Keratinocyte (primary cell): Measurements from ENCODE around the gene DLGAP1. TPM values are rescaled to one million over a fixed set of nuclear protein-coding genes. Genes with fewer than 3 reads are reported as not detected.

Source experiments
- DNase-seq: peaks from one replicate; pipeline ENCODE4 v3.0.0-alpha.2; 2011; ENCODE audit warnings: low read depth, missing footprints, low spot score
- FAIRE-seq: peaks from 2 replicates; lab custom pipeline; 2011; peaks lifted over from hg19 to GRCh38; lab: Jason Lieb, UNC
- H2AFZ ChIP-seq: 2 replicates; pipeline ENCODE4 v1.6.0; 2012; ENCODE audit warnings: low read length, control low read depth, inconsistent platforms; ENCODE audit not compliant: control insufficient read depth
- H3K27ac ChIP-seq: 2 replicates; pipeline ENCODE4 v1.5.1; 2011; ENCODE audit warnings: low read length; ENCODE audit not compliant: control insufficient read depth, insufficient read depth
- H3K27me3 ChIP-seq: 3 replicates; pipeline ENCODE4 v1.6.0; 2011; ENCODE audit warnings: low read length; ENCODE audit not compliant: control insufficient read depth, insufficient read depth; ENCODE audit errors: extremely low read depth
- H3K36me3 ChIP-seq, 2 experiments: 2 replicates in 1 of 2; 3 replicates in 1 of 2; pipeline ENCODE4 v1.5.1; 2011; ENCODE audit warnings: low read length in 2 of 2, mild to moderate bottlenecking in 1 of 2; ENCODE audit not compliant: control insufficient read depth in 2 of 2, insufficient read depth in 2 of 2; ENCODE audit errors: extremely low read depth in 1 of 2
- H3K4me1 ChIP-seq: 3 replicates; pipeline ENCODE4 v1.5.1; 2011; ENCODE audit warnings: low read length; ENCODE audit not compliant: control insufficient read depth, insufficient read depth; ENCODE audit errors: extremely low read depth
- H3K4me2 ChIP-seq: 3 replicates; pipeline ENCODE4 v1.6.0; 2011; ENCODE audit warnings: low read depth, low read length; ENCODE audit not compliant: control insufficient read depth, insufficient read depth; ENCODE audit errors: extremely low read depth
- H3K4me3 ChIP-seq, 3 experiments: fragments of 200-600 bp in 1 of 3; sonication (generic) in 1 of 3; 2 replicates in 2 of 3; 3 replicates in 1 of 3; pipeline ENCODE4 v1.5.1; 2011 to 2016; ENCODE audit warnings: low read length in 3 of 3, mild to moderate bottlenecking in 3 of 3, control low read depth in 2 of 3, inconsistent platforms in 1 of 3, low read depth in 1 of 3, mixed read lengths in 1 of 3, mixed run types in 1 of 3, moderate library complexity in 1 of 3; ENCODE audit not compliant: control insufficient read depth in 2 of 3, insufficient read depth in 2 of 3; ENCODE audit errors: extremely low read depth in 1 of 3
- H3K79me2 ChIP-seq: 2 replicates; pipeline ENCODE4 v1.6.0; 2012; ENCODE audit warnings: low read length; ENCODE audit not compliant: control insufficient read depth, insufficient read depth
- H3K9ac ChIP-seq: 3 replicates; pipeline ENCODE4 v1.6.0; 2011; ENCODE audit warnings: low read length; ENCODE audit not compliant: control insufficient read depth, insufficient read depth; ENCODE audit errors: extremely low read depth
- H3K9me1 ChIP-seq: 3 replicates; pipeline ENCODE4 v1.6.0; 2011; ENCODE audit warnings: low read length; ENCODE audit not compliant: control insufficient read depth, insufficient read depth; ENCODE audit errors: extremely low read depth
- H3K9me3 ChIP-seq: 2 replicates; pipeline ENCODE4 v1.5.1; 2012; ENCODE audit warnings: low read depth, low read length; ENCODE audit not compliant: control insufficient read depth
- H4K20me1 ChIP-seq: 3 replicates; pipeline ENCODE4 v1.6.0; 2011; ENCODE audit warnings: low read length; ENCODE audit not compliant: control insufficient read depth, insufficient read depth; ENCODE audit errors: extremely low read depth
- EZH2 ChIP-seq: IDR thresholded peaks from one replicate; pipeline ENCODE4 v1.6.1; 2012; ENCODE audit warnings: inconsistent platforms, mild to moderate bottlenecking, low read length, moderate library complexity
- dilution Hi-C: fragments of 300-500 bp; cut with MboI; formaldehyde crosslinking; loops from one replicate; pipeline ENCODE4 v1.7.0; 2020; ENCODE audit warnings: low sequenced_read_pairs; ENCODE audit not compliant: extremely low pct_ligation_motif_present
- polyA plus RNA-seq, 5 experiments: library from polyadenylated mRNA; depleted of rRNA in 3 of 5; stranded (reverse) in 3 of 5; stranded (forward) in 1 of 5; unstranded in 1 of 5; fragments of >200 nt; gene quantifications; 1 replicate in 1 of 5; 2 replicates in 3 of 5; 3 replicates in 1 of 5; pipeline versions ENCODE4 v1.2.1 to v1.2.3, GENCODE V29; 2011 to 2012; ENCODE audit warnings: missing spikeins in 2 of 5, low read depth in 1 of 5, low replicate concordance in 1 of 5
- TF ChIP-seq, protein P1 (sequence below), 3 experiments: IDR thresholded peaks in 1 of 3; conservative IDR thresholded peaks in 1 of 3; optimal IDR thresholded peaks in 1 of 3; 2 replicates in 2 of 3; 3 replicates in 1 of 3; pipeline versions ENCODE3 to v1.5.1; 2011; ENCODE audit warnings: low read length in 3 of 3, mild to moderate bottlenecking in 3 of 3, moderate library complexity in 2 of 3, control low read depth in 1 of 3, inconsistent platforms in 1 of 3; ENCODE audit not compliant: insufficient read depth in 2 of 3; ENCODE audit errors: extremely low read depth in 1 of 3

Gene DLGAP1
- polyA plus RNA-seq, 1 donor (not counting 4 experiments of a cell fraction or from before 2014, with no cell fraction given), result not detected

DNA sequence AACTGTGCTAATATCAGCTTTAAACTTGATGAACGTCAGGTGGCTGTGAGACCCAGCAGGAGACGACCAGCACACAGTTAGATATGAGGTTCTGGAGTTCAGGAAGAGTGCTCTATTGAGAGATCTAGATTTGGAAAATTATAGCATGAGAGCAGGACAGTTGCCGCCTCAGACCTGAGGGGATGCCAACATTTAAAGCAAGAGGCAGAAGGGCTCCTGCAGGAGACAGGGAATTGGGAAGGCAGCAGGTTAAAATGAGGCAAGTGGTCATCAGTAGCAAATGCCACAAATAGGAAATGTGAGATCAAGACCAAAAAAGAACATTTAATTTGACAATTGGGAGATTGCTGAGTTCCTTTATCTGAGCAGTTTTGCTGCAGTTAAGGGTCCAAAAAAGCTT is 533.3 kb downstream of the DLGAP1 start:
- H3K4me1 ChIP-seq, result peaks cover 15% of the 10 kb centered on the region
- no peaks in the 10 kb centered on the region for H3K79me2 ChIP-seq
- FAIRE-seq (no peak), DNase-seq (no peak)
- no peaks in the 10 kb centered on the region for H3K9me1 ChIP-seq
- no peaks in the 10 kb centered on the region for H4K20me1 ChIP-seq
- H3K9ac ChIP-seq, result no peak overlapping the region
- H3K27me3 ChIP-seq, result no peaks in the 10 kb centered on the region
- H3K4me3 ChIP-seq, result no peak overlapping the region
- H3K27ac ChIP-seq, result no peak overlapping the region
- dilution Hi-C loops, result no loop called here
- TF ChIP-seq, protein P1, sequence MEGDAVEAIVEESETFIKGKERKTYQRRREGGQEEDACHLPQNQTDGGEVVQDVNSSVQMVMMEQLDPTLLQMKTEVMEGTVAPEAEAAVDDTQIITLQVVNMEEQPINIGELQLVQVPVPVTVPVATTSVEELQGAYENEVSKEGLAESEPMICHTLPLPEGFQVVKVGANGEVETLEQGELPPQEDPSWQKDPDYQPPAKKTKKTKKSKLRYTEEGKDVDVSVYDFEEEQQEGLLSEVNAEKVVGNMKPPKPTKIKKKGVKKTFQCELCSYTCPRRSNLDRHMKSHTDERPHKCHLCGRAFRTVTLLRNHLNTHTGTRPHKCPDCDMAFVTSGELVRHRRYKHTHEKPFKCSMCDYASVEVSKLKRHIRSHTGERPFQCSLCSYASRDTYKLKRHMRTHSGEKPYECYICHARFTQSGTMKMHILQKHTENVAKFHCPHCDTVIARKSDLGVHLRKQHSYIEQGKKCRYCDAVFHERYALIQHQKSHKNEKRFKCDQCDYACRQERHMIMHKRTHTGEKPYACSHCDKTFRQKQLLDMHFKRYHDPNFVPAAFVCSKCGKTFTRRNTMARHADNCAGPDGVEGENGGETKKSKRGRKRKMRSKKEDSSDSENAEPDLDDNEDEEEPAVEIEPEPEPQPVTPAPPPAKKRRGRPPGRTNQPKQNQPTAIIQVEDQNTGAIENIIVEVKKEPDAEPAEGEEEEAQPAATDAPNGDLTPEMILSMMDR (optimal IDR thresholded peaks at IDR 0.05 in 1 of 3, IDR thresholded peaks at IDR 0.05 in 1 of 3, conservative IDR thresholded peaks at IDR 0.05 in 1 of 3; ENCODE audit: extremely low read depth in 1 of 3, insufficient read depth in 2 of 3, low read length in 3 of 3), result no peak
- TF ChIP-seq EZH2, result no peak
- H3K4me2 ChIP-seq, result no peak overlapping the region
- H3K9me3 ChIP-seq, result no peaks in the 10 kb centered on the region
- H2AFZ ChIP-seq, result no peak overlapping the region
- no peaks in the 10 kb centered on the region for H3K36me3 ChIP-seq

DNA sequence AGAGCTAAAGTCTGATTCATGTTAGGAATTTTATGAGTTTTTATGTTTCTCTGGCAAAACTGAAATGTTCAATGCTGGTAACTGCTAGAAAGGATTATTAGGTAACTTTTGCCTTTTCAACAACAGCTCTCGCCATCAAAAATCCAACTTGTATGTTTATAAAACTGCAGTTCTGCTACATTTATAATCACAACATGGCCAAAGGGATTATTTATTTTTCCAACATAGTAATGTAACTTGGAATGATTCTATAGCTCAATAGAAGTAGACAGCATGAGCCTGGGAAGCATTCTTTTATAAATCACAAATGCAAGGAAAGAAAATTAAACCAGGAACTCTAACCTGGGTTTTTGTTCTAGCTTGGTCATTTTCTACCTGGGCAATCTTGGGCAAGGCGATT is 534.3 kb downstream of the DLGAP1 start:
- TF ChIP-seq EZH2, result no peak
- TF ChIP-seq, protein P1 (optimal IDR thresholded peaks at IDR 0.05 in 1 of 3, IDR thresholded peaks at IDR 0.05 in 1 of 3, conservative IDR thresholded peaks at IDR 0.05 in 1 of 3; ENCODE audit: extremely low read depth in 1 of 3, insufficient read depth in 2 of 3, low read length in 3 of 3), result no peak
- H3K9ac ChIP-seq, result no peak overlapping the region
- H3K4me3 ChIP-seq, result no peak overlapping the region
- no peak overlapping the region for H3K27ac ChIP-seq
- H3K36me3 ChIP-seq, result no peaks in the 10 kb centered on the region
- peaks cover 15% of the 10 kb centered on the region for H3K4me1 ChIP-seq
- no peak for FAIRE-seq
- H3K9me3 ChIP-seq, result no peaks in the 10 kb centered on the region
- no peak overlapping the region for H2AFZ ChIP-seq
- no peak for DNase-seq
- no peak overlapping the region for H3K4me2 ChIP-seq
- no peaks in the 10 kb centered on the region for H4K20me1 ChIP-seq
- dilution Hi-C loops, result no loop called here
- H3K27me3 ChIP-seq, result no peaks in the 10 kb centered on the region
- H3K9me1 ChIP-seq, result no peaks in the 10 kb centered on the region
- H3K79me2 ChIP-seq, result no peaks in the 10 kb centered on the region
